T-helper 1 cell treated with Interleukin-12 subunit alpha and Interleukin-12 subunit beta and Interleukin-4 antibody, amounts not matched to agents 30 μg/mL and 1 μg/mL, for 36 hours (primary cell): ENCODE data around the gene FRS2.

Experiments used
- H3K27ac Mint-ChIP-seq: one replicate; pipeline ENCODE4 v1.8.0; 2021; ENCODE audit warnings: mild to moderate bottlenecking, mixed read lengths
- H3K27me3 Mint-ChIP-seq: one replicate; pipeline ENCODE4 v1.8.0; 2021; ENCODE audit warnings: low read depth, mixed read lengths
- H3K36me3 Mint-ChIP-seq: one replicate; pipeline ENCODE4 v1.8.0; 2021; ENCODE audit warnings: low read depth, mixed read lengths
- H3K4me1 Mint-ChIP-seq: one replicate; pipeline ENCODE4 v1.8.0; 2021; ENCODE audit warnings: low read depth, mixed read lengths
- H3K4me3 Mint-ChIP-seq: one replicate; pipeline ENCODE4 v1.8.0; 2021; ENCODE audit warnings: mild to moderate bottlenecking, moderate library complexity, mixed read lengths
- H3K9me3 Mint-ChIP-seq: one replicate; pipeline ENCODE4 v1.8.0; 2021; ENCODE audit warnings: mixed read lengths

The FRS2 gene

DNA sequence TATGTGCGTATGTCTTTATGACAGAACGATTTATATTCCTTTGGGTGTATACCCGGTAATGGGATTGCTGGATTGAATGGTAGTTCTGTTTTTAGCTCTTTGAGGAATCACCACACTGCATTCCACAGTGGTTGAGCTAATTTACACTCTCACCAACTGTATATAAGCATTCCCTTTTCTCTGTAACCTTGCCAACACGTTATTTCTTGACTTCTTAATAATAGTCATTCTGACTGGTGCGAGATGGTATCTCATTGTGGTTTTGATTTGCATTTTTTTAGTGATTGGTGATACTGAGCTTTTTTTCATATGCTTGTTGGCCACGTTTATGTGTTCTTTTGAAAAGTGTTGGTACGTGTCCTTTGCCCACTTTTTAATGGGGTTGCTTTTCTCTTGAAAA, 49.7 kb downstream of the FRS2 start:
- peaks cover 5% of the 10 kb centered on the region for H3K4me1 Mint-ChIP-seq

DNA sequence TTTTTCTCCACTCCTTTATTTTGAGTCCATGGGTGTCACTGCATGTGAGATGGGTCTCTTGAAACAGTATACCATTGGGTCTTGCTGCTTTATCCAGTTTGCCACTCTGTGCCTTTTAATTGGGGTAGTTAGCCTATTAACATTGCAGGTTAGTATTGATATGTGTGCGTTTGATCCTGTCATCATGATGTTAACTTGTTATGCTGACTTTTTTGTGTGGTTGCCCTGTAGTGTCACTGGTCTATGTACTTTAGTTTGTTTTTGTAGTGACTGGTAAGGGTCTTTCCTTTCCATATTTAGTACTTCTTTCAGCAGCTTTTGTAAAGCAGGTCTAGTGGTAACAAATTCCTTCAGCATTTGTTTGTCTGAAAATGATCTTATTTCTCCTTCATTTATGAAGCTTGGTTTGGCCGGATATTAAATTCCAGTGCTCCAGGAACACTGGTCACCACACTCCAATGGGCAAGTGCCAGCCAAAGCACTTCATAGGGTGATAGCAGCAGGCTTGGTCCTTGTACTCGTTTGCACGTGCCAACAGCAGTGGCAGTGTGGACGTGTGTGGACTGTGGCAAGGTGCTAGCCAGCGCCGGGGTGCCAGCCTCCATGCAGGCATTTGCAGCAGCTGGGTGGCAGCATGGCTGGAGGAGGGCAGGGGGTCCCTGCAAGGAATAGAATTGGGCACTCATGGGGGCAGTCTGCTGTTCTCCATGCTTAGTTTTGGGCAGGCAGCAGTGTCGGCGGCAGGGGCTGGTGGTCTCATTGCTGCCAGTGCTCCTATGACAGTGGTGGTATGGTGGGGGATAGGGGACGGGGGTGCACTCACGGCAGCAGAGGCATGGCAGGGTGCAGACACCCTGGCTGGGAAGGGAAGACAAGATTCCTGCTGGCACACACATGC, 53.5 kb downstream of the FRS2 start:
- H3K36me3 Mint-ChIP-seq: peaks cover 16% of the 10 kb centered on the region
- H3K4me3 Mint-ChIP-seq: no peak overlapping the region
- peaks cover 24% of the 10 kb centered on the region for H3K9me3 Mint-ChIP-seq
- H3K27me3 Mint-ChIP-seq: no peaks in the 10 kb centered on the region
- peaks cover 5% of the 10 kb centered on the region for H3K4me1 Mint-ChIP-seq
- no peak overlapping the region for H3K27ac Mint-ChIP-seq

More for the DNA sequence above, 49.7 kb downstream of the FRS2 start:
- Mint-ChIP-seq H3K27ac (no peak overlapping the region), H3K27me3 (no peaks in the 10 kb centered on the region), H3K9me3 (peaks cover 24% of the 10 kb centered on the region), H3K36me3 (peaks cover 16% of the 10 kb centered on the region), H3K4me3 (no peak overlapping the region)

DNA sequence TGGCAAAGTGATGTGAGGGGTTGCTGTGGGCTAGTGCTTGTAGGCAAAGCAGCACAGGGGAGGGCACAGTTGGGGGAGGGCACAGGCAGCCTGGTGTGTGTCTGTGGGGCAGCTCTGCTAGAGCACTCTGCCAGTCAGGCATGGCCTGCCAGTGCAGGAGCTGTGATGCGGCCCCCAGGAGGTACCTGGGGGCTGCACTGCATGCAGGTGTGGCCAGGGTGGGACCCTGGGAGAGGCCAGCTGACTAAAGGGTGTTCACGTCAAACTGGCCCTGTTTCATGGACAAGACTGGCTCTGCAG, 54.1 kb downstream of the FRS2 start:
- peaks cover 16% of the 10 kb centered on the region for H3K36me3 Mint-ChIP-seq
- H3K27ac Mint-ChIP-seq: no peak overlapping the region
- no peak overlapping the region for H3K4me3 Mint-ChIP-seq
- H3K27me3 Mint-ChIP-seq: no peaks in the 10 kb centered on the region
- H3K9me3 Mint-ChIP-seq: peaks cover 24% of the 10 kb centered on the region
- H3K4me1 Mint-ChIP-seq: peaks cover 7% of the 10 kb centered on the region

DNA sequence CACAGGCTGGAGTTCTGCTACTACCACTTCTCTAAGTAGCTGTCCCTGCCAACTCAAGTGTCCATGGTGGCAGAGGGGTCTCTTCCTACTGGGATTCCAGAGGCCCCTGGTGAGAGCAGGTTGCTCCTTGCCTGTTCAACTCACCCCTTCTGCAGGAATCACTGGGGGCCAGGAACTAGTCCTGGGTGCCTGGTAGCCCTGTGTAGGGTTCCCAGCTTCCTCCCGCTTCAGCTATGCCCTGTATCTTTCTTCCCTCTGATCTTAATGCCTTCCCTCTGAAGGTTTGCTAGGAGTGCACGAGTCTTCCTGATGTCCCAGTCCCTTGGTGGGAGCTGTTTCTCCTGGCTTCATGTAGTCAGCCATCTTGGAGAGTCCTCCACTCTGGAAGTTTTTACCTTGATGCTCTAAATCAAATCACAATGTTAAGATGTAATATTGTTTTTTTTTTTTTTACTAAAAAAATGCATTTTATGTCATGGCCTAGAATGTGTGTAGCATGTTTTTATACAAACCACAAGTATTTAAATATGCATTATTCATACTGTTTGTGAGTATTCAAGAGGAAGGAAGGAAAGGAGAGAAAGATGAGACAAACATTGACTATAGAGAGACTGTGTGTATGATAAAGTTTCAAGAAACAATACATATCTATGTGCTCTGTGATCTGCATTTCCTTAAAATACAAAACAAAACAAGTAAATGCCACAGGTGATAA, 54.7 kb downstream of the FRS2 start:
- H3K27me3 Mint-ChIP-seq: no peaks in the 10 kb centered on the region
- no peak overlapping the region for H3K27ac Mint-ChIP-seq
- H3K9me3 Mint-ChIP-seq: peaks cover 24% of the 10 kb centered on the region
- peaks cover 7% of the 10 kb centered on the region for H3K4me1 Mint-ChIP-seq
- H3K4me3 Mint-ChIP-seq: no peak overlapping the region
- peaks cover 16% of the 10 kb centered on the region for H3K36me3 Mint-ChIP-seq

DNA sequence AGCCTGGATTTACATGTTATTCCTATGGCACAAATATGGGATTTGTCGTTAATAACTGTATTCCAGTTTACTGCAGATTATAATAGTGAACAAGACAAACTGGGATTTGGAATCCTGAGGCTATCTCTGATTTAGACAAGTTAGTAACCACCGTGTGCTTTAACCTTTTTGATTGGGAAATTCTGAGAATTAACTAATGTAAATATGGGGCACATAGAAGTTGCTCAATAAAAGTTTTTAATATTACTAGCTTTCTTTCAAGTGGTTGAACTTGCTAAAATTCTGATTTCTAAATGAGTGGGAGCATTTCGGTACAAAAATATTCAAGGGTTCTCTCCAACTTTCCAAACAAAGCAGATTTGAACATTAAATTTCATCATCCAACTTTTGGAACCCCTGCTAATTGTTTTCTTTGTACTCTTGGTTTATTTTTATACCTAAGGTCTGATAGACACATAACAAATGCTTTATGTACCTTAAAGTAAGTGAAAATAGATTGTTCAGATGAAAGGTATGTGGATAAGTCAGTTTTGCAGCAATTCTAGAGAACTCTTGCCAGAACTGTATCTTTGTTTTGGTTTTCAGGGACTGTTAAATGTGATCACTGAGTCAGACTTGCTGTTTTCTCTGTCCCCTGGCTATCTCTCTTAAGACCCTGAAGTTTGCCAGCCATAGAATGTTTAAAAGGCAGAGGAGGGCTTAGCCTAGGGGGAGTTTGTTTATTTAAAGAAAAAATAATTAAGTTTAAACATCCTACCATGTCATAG, 57.5 kb downstream of the FRS2 start:
- H3K4me3 Mint-ChIP-seq: no peak overlapping the region
- H3K4me1 Mint-ChIP-seq: peaks cover 4% of the 10 kb centered on the region
- no peaks in the 10 kb centered on the region for H3K27me3 Mint-ChIP-seq
- H3K9me3 Mint-ChIP-seq: peaks cover 4% of the 10 kb centered on the region
- no peak overlapping the region for H3K27ac Mint-ChIP-seq
- peaks cover 9% of the 10 kb centered on the region for H3K36me3 Mint-ChIP-seq

DNA sequence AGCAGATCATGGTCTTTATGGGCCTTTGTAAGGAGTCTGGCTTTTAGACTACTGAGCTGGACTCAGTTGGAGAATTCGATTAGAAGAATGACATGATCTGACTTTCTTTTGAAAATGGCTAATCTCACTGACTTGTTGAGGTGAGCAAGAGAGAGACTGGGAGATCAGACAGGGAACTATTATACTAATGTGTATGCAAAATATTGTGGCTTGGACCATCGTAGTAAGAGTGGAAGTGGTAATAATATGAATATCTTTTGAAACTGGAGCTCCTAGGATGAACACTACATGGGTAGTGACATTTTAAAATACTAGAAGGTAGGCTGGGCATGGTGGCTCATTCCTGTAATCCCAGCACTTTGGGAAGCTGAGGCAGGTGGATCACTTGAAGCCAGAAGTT, 58.8 kb downstream of the FRS2 start:
- no peaks in the 10 kb centered on the region for H3K9me3 Mint-ChIP-seq
- no peak overlapping the region for H3K4me3 Mint-ChIP-seq
- H3K4me1 Mint-ChIP-seq: peaks cover 8% of the 10 kb centered on the region
- no peaks in the 10 kb centered on the region for H3K27me3 Mint-ChIP-seq
- H3K27ac Mint-ChIP-seq: no peak overlapping the region
- peaks cover 5% of the 10 kb centered on the region for H3K36me3 Mint-ChIP-seq

DNA sequence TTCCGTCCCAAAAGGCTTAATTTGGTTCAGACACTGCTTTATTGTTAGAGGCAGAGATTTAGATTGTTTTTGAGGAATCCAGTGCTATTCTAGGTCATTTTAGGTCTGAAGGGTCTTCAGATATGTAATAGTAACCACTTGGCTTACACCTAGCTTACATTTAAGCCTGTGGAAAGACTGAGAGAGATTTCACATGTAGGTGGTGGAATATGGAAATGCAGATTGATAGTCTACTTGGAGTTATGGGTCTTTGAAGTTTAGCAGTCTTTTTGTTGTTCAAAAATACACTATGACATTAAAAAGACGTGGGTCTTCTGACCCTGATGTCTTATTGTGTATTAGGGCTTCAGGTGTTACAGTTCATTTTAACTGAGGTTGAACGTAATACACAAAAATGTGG, 63.7 kb downstream of the FRS2 start:
- Mint-ChIP-seq H3K9me3 (no peaks in the 10 kb centered on the region), H3K4me1 (peaks cover 17% of the 10 kb centered on the region), H3K36me3 (peaks cover 6% of the 10 kb centered on the region), H3K4me3 (no peak overlapping the region), H3K27ac (no peak overlapping the region), H3K27me3 (no peaks in the 10 kb centered on the region)

DNA sequence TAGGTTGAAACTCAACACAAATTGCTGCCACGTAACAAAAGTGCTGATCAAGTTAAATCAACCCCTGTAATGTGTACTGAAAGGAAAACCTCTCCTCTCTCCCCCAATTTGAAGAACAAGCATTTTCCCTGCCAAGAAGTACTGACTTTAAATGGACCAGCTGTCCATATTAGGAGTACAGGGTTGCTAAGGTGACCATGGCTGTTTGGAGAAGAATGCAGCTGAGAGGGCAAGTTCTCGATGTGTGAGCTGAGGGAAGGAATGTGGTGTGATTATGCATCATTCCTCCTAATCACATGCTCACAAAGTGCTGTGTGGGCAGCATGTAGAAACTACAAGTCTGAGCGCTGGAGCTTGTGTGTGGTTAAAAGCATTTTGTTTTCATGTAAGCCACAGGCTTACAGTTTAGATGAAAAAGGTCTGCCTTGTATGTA, 64.2 kb downstream of the FRS2 start:
- Mint-ChIP-seq H3K36me3 (peaks cover 6% of the 10 kb centered on the region), H3K27me3 (no peaks in the 10 kb centered on the region), H3K4me1 (peaks cover 16% of the 10 kb centered on the region), H3K4me3 (peak overlapping the region; percentile 33), H3K9me3 (no peaks in the 10 kb centered on the region), H3K27ac (peak overlapping the region; percentile 58)

DNA sequence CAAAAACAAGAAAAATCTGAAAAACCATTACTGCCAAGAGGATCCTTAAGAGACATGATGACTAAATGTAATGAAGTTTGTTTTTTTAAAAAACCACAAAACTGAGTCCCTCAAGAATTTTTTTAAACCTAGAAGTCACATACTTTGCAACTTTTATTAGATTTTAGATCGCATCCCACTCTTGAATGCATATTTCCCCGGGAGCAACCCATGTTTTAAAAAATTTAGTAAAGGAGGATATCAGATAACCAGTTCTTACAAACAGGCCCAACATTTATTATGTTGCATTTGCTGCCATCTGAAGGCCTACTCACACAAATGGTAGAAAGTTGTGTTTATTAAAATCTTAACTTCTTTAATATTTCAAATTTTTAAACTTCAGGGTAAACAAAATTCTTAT, 70.8 kb downstream of the FRS2 start:
- Mint-ChIP-seq H3K4me1 (no peaks in the 10 kb centered on the region), H3K27me3 (no peaks in the 10 kb centered on the region), H3K36me3 (peaks cover 13% of the 10 kb centered on the region), H3K4me3 (no peak overlapping the region), H3K9me3 (peaks cover 10% of the 10 kb centered on the region), H3K27ac (no peak overlapping the region)

DNA sequence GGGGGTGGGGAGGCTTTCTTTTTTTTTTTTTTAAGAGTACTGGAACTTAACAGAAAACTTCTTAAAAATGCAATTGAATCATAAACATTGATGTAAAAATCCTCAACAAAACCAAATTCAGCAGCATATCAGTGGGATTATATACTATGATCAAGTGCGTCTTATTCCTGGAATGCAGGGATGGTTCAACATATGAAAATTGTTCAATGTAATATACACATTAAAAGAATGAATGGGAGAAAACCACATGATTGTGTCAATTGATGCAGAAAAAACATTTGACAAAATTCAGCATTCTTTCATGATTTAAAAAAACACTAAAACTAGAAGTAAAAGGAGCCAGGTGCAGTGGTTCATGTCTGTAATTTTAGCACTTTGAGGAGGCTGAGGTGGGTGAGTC, 73.9 kb downstream of the FRS2 start:
- Mint-ChIP-seq H3K27me3 (no peaks in the 10 kb centered on the region), H3K4me3 (no peak overlapping the region), H3K27ac (no peak overlapping the region), H3K36me3 (peaks cover 15% of the 10 kb centered on the region), H3K9me3 (peaks cover 11% of the 10 kb centered on the region), H3K4me1 (peaks cover 2% of the 10 kb centered on the region)

DNA sequence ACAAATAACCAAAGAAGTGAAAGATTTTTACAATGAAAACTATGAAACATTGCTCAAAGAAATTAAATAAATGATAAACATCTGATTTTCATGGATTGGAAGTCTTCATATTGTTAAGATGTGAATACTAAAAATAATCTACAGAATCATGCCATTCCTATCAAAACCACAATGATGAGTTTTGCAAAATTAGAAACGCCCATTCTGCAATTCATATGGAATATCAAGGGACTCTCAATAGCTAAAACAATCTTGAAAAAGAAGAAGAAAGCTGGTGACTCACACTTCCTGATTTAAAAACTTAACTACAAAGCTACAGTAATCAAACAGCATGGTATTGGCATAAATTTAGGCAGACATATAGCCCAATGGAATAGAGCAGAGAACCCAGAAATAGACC, 74.9 kb downstream of the FRS2 start:
- peaks cover 2% of the 10 kb centered on the region for H3K4me1 Mint-ChIP-seq
- H3K36me3 Mint-ChIP-seq: peaks cover 17% of the 10 kb centered on the region
- no peak overlapping the region for H3K4me3 Mint-ChIP-seq
- no peaks in the 10 kb centered on the region for H3K27me3 Mint-ChIP-seq
- H3K27ac Mint-ChIP-seq: no peak overlapping the region
- peaks cover 11% of the 10 kb centered on the region for H3K9me3 Mint-ChIP-seq

DNA sequence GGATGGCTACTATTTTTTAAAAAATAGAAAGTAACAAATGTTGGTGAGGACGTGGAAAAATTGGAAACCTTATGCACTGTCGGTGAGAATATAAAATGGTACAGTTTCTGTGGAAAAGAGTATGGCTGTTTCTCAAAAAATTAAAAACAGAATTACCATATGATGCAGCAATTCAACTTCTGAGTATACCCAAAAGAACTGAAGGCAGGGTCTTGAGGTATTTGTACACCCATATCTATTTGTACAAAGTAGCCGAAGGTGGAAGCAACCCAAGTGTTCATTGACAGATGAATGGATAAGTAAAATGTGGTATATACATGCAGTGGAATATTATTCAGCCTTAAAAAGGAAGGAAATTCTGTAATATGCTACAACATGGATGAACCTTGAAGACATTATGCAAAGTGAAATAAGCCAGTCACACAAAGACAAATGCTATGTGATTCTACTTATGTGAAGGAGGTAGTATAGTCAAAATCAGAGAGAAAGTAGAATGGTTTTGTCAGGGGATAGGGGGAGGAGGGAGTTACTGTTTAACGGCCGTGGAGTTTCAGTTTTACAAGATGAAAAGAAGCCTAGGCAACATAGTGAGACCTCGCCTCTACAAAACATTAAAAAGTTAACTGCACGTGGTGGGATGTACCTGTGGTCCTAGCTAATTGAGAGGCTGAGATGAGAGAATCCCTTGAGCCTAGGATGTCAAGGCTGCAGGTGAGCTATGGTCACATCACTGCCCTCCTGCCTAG, 76.7 kb downstream of the FRS2 start:
- Mint-ChIP-seq H3K27ac (no peak overlapping the region), H3K36me3 (peaks cover 14% of the 10 kb centered on the region), H3K27me3 (no peaks in the 10 kb centered on the region), H3K9me3 (peaks cover 11% of the 10 kb centered on the region), H3K4me1 (peaks cover 2% of the 10 kb centered on the region), H3K4me3 (no peak overlapping the region)

DNA sequence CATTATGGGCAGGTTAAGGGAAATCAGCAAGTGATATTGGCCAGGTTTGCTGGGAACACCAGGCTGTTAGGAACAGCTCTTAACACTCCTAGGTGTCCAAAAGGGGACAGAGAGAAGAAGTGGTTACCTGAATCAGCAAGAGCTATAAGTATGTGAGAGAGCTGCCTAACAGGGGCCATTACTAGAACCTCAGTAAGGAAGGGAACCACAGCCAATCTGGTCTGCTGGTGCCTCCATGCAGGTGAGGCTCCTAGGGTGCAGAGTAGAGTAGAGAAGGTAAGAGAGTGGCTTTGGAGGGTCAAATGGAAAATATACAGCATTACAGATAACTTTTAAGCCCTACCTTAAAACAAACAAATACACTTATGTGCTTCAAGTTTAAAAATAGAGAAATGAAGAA, 78.5 kb downstream of the FRS2 start:
- Mint-ChIP-seq H3K4me1 (peaks cover 2% of the 10 kb centered on the region), H3K27me3 (no peaks in the 10 kb centered on the region), H3K9me3 (peaks cover 5% of the 10 kb centered on the region), H3K36me3 (peaks cover 8% of the 10 kb centered on the region), H3K27ac (no peak overlapping the region), H3K4me3 (no peak overlapping the region)
